Spleen (tissue), 7 donors: ENCODE measurements around the gene IQSEC1.

Experiments used
- POLR2A ChIP-seq, 3 donors: fragments of 450-650 bp; IDR thresholded peaks; one replicate each; pipeline ENCODE4 v1.5.1; 2017; ENCODE audit warnings: antibody characterized with exemption in 3 of 3, mild to moderate bottlenecking in 1 of 3
- POLR2AphosphoS5 ChIP-seq, 3 donors: sonication (generic); formaldehyde crosslinking; IDR thresholded peaks; one replicate each; pipeline ENCODE4 v1.5.1; 2017; ENCODE audit warnings: antibody characterized with exemption in 3 of 3
- TF ChIP-seq, protein P1 (sequence below), 11 experiments: fragments of 200-600 bp in 7 of 11; fragments of 450-650 bp in 4 of 11; sonication (generic) in 4 of 11; IDR thresholded peaks in 8 of 11; conservative IDR thresholded peaks in 3 of 11; 1 replicate in 7 of 11; 2 replicates in 4 of 11; pipeline versions ENCODE4 v1.4.0 to v1.8.0; 2016 to 2021; ENCODE audit warnings: antibody characterized with exemption in 11 of 11, inconsistent platforms in 4 of 11, mild to moderate bottlenecking in 1 of 11
- donor health status: DM: no; HTN: no; CAD: no; lungs with moderate emphysema.
- donor health status: DM: no; HTN: no; CAD: no.
- donor health status: DM: no; HTN: no; CAD: no.

DNA sequence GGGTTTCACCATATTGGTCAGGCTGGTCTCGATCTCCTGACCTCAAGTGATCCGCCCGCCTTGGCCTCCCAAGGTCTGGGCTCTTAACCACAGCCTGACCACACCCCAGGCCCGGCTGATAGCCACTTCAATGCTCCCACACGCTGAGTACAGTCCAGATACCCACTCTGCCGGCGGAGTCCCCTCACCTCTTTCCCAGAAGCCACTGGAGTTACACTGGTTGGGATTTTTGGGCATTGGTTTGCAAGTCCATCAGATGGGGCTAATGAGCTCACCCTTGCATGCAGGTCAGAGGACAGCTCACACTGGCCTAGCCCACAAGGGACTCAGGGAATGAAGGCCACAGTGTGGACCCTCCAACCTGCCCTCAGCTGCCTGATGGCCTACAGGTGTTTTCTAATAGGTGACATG is 60.1 kb downstream of the IQSEC1 start:
- TF ChIP-seq, protein P1, sequence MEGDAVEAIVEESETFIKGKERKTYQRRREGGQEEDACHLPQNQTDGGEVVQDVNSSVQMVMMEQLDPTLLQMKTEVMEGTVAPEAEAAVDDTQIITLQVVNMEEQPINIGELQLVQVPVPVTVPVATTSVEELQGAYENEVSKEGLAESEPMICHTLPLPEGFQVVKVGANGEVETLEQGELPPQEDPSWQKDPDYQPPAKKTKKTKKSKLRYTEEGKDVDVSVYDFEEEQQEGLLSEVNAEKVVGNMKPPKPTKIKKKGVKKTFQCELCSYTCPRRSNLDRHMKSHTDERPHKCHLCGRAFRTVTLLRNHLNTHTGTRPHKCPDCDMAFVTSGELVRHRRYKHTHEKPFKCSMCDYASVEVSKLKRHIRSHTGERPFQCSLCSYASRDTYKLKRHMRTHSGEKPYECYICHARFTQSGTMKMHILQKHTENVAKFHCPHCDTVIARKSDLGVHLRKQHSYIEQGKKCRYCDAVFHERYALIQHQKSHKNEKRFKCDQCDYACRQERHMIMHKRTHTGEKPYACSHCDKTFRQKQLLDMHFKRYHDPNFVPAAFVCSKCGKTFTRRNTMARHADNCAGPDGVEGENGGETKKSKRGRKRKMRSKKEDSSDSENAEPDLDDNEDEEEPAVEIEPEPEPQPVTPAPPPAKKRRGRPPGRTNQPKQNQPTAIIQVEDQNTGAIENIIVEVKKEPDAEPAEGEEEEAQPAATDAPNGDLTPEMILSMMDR (IDR thresholded peaks at IDR 0.05 in 8 of 11, conservative IDR thresholded peaks at IDR 0.05 in 3 of 11): no peak
- no peak for TF ChIP-seq POLR2A (IDR thresholded peaks at IDR 0.05)
- no peak for TF ChIP-seq POLR2AphosphoS5 (IDR thresholded peaks at IDR 0.05)
